GM18505 (cell line): ENCODE data around the gene MRPL46.
"Not testable (repeated sequence)": the region's sequence is repeated elsewhere in the genome, so short reads cannot be mapped to it uniquely, and the experiment has no call there.

Experiments
- ATAC-seq: cut with Tn5 transposase; IDR thresholded peaks from one replicate; pipeline ENCODE4 v1.9.1; 2021; ENCODE audit not compliant: unreplicated experiment
- POLR2A ChIP-seq: IDR thresholded peaks from 4 replicates; pipeline ENCODE4 v1.6.1; 2011; ENCODE audit warnings: borderline replicate concordance; ENCODE audit not compliant: insufficient read depth, insufficient read length; ENCODE audit errors: extremely low read depth

Gene MRPL46

DNA sequence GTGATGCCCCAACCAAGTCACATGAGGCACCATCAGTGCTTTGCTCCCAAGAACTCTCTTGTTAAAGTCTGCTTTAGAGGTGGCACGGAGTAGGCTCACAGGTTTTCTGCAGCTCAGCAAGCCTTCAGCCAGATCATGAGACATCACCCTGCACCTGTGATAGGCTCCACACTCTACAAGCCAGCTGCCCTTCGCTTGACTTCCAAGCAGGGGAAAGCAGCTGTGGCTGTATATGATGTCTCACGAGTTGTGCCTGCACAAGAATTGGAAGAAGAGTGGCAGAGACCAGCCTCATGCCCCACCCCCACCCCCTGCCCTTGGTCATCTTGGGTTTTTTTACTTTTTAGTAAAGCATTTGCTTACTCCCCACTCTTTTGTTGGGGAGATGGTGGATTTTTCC lies 22.8 kb upstream of the MRPL46 start:
- ATAC-seq: no peak
- TF ChIP-seq POLR2A: no peak

- TF ChIP-seq POLR2A: no peak
- ATAC-seq: no peak
These were observed 22.1 kb upstream of the MRPL46 start for GRCh38 chr15:88489321-88489720.

DNA sequence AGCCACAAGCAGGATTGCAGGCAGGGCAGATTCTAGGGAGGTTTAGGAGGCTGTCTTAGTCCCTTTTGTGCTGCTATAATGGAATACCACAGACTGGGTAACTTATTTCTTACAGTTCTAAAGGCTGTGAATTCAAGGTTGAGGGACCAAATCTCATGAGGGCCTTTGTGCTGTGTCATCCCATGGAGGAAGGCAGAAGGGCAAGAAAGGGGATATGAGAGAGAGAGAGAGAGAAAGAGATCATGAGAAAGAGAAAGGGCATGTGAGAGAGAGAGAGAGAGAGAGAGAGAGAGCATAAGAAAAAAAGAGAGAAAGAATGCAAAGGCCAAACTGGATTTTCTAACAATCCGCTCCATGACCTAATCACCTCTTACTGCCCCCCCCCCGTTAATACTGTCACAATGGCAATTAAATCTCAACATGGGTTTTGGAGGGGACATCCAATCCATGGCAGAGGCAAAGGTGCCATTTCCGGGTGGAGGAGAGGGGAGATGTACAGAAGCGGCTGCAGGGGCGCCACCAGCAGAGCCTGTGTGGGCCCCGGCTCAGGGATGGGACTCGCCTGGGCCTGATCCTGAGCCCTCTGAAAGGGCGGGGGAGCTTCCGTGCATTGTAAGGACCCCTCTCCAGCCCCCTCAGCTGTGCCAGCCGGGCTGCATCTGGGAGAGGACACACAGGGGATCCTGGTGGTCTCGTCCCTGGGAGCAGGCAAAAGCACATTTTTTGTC lies 20.8 kb upstream of the MRPL46 start:
- no peak for TF ChIP-seq POLR2A

GRCh38 chr15:88487178-88487795 lies 20.1 kb upstream of the MRPL46 start:
- no peak for ATAC-seq
- TF ChIP-seq POLR2A: no peak

More for the DNA sequence above, 20.8 kb upstream of the MRPL46 start:
- no peak for ATAC-seq

DNA sequence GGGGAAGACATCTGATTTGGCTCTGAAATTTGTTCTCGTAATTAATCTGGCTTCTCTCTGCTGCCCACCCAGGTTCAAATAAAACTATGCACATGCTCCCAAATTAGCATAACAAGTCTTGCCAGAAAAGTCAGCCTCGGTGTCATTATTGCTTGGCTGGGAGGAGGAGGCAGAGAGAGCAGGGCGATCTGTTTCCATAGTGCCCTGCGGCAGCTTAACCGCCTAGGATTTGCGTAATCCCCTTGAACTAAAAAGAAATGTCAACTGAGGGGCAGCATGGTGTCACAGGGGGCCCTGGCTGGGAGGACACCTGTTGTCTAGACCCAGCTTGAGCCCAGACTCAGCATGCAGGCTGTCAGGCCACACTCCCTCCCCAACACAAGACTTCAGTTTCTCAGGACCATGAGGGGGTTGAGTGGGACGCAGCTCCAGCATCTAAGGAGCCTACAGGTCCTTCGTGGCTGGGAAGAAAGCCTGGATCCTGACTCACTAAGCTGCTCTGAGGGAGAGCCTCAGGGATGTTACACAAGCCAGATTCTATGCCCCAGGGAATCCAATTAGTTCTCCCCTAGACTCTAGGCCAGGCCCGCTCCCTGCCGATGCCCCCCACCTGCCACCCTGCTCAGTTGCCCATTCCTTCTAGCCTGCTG lies 17.6 kb upstream of the MRPL46 start:
- no peak for ATAC-seq

GRCh38 chr15:88482263-88482662 lies 15.1 kb upstream of the MRPL46 start:
- no peak for TF ChIP-seq POLR2A
- no peak for ATAC-seq

More for the DNA sequence above, 17.6 kb upstream of the MRPL46 start:
- TF ChIP-seq POLR2A: no peak

DNA sequence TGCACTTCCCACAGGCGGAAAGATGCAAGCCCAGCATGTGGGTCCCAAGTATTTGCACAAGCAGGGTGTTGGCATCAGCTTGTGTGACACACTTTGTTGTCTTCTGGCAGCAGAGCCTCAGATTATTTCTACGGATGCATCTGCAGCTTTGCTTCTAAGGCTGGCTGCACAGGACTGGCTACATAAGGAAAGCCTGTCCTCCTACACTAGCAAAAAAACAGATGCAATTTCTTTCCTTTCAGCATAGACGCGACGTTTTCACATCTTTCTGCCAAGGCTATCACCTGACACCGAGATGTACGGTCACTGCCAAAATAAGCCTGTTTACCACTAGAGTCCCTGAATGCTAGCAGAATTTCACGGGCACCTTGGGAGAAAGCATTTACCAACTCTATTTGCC lies 13.8 kb upstream of the MRPL46 start:
- ATAC-seq: no peak
- no peak for TF ChIP-seq POLR2A

GRCh38 chr15:88479169-88479568 lies 12.0 kb upstream of the MRPL46 start:
- ATAC-seq: no peak
- TF ChIP-seq POLR2A: no peak

DNA sequence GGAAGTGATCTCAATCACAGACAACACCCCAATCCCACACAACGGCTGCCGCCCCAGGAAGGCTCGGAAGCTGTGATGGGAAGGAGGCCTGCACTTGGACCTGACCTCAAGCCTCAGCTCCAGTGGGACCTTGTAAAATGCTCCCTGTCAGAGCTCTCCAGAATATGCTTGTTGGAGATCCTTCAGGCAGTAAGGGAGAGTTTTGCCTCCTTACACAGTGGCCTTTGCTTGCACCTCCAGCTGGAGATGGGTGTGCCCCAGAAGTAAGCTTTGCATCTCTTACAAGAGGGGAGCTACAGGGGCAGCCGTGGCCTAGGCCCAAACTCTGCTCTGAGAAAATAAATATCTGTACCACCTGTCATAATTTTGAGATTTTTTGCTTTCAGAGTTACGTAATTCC lies 10.7 kb upstream of the MRPL46 start:
- no peak for ATAC-seq
- no peak for TF ChIP-seq POLR2A

DNA sequence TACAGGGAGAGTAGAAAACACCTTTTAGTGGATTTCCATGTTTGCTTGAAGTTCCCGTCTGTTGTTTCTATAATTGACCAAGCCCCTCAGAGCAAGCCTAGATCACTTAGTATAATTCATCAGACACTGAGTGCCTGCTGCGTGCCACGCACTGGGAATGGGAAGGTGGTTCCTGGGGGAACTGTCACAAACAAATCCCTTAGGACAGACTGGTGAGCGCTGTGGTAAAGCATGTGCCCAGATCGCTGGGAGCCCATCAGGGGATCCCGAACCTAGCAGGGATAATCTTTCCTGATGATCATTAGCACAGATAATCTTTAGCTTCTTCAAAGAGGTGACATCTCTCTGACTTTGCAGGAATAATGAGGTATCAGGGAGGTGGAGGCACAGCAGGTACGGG lies 9.9 kb upstream of the MRPL46 start:
- ATAC-seq: no peak

GRCh38 chr15:88476635-88477060 lies 9.5 kb upstream of the MRPL46 start:
- TF ChIP-seq POLR2A: no peak
- ATAC-seq: no peak

More for the DNA sequence above, 9.9 kb upstream of the MRPL46 start:
- no peak for TF ChIP-seq POLR2A

DNA sequence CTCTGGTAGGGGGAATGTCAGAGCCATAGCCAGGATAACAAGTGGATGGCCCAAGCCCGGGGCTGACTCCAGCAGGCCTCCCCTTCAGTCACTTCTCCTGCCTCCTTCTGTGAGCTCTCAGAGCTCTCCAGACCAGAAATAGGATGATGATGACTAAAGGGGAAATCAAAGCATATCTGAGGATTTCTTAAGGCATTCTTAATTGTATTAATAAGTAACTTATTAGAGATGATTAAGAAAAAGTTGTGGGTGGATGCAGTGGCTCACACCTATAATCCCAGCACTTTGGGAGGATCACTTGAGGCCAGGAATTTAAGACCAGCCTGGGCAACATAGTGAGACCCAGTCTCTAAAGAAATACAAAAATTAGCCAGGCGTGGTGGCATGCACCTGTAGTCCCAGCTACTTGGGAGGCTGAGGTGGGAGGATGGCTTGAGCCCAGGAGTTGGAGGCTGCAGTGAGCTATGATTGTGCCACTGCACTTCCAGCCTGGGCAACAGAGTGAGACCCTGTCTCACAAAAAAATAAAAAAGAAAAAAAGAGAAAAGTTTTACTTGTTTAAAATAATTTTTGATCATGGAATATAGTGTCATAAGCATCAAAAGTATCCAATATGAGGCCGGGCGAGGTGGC lies 6.6 kb upstream of the MRPL46 start:
- not testable (repeated sequence) for ATAC-seq

- no peak for TF ChIP-seq POLR2A
- no peak for ATAC-seq
These were observed 5.0 kb upstream of the MRPL46 start for GRCh38 chr15:88472225-88472624.
